GM18511 (cell line): Measurements from ENCODE around the gene VPS26C.

Experiments used
- ATAC-seq: cut with Tn5 transposase; IDR thresholded peaks from one replicate; pipeline ENCODE4 v1.9.1; 2021; ENCODE audit warnings: mild to moderate bottlenecking, moderate library complexity; ENCODE audit not compliant: unreplicated experiment

The VPS26C gene

GRCh38 chr21:37266515-37267221 lies 466 bp downstream of the VPS26C start:
- peak; percentile 17 for ATAC-seq

- no peak for ATAC-seq
Measured at GRCh38 chr21:37264808-37265207, 2.3 kb downstream of the VPS26C start.

DNA sequence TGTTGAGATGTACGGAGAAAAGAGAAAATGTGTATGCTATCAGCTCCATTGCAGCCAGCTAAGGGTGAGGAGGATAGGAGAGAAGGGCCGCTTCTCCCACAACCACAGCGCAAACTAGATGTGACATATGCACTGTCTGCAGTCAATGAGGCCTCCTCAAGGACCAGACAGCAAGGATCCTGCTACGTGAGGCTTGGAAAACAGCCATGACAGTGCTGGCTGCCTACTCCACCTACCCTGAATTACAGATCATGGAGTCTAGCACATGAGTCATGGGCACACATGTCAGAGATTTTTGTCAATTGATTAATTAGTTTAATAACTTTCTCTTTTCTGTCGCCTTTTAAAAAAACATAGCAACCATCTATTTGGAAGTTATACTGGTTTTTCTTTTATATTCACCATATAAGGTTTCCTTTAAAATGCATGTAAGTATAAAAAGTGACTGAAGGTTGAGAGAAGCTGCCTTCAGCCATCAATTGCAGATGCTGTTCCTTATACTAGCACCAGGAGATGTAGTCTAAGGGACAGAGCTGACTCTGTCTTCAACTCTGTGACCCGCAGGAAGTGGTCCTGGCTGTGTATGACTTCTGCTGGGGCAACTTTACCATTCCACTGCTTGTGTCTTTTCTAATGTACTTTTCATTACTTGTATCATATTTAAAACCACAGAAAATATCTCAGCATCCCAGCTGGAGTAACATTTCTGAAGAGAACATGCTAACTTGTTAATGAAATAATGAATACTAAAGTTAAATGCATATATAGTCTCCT lies 3.1 kb downstream of the VPS26C start:
- no peak for ATAC-seq

DNA sequence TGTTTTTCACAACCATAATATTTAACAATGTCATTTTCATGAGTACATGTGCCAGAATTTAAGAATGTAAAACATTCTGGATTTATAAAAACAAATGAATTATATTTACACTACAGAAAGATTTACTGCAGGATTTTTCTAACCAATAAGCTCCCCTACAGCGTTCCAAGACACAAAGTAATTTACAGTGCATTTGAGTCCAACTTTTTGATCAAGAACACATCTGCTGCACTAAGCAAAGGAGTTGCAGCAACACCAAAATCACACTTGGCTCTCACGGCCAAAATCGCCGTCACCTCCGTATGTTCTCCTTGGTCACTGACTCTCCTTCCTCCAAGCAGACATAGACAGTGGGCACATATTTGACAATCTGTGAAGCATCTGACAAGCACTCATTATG lies 7.7 kb downstream of the VPS26C start:
- no peak for ATAC-seq

- ATAC-seq, result peak; percentile 81
Measured at GRCh38 chr21:37257967-37258877, 8.9 kb downstream of the VPS26C start.

- peak; percentile 43 for ATAC-seq
Measured at GRCh38 chr21:37257511-37257966, 9.6 kb downstream of the VPS26C start.

DNA sequence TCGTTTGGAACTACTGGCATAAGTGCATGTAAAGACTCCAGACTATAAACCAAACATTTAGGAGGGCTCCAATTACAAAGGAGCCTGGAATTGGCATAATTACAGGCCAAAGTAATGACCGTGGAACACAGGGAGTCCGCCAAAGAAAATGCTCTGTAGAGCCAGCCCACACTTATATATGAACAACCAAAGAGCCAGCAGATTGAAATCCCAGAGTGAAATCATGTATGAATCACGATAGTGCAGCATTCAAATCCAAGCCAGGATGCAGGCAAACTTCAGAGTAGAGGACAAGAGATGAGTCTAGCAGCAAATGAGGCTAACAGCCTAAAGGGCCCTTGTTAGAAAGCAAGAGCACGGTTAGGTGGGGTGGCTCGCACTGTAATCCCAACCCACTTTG lies 13.1 kb downstream of the VPS26C start:
- no peak for ATAC-seq

DNA sequence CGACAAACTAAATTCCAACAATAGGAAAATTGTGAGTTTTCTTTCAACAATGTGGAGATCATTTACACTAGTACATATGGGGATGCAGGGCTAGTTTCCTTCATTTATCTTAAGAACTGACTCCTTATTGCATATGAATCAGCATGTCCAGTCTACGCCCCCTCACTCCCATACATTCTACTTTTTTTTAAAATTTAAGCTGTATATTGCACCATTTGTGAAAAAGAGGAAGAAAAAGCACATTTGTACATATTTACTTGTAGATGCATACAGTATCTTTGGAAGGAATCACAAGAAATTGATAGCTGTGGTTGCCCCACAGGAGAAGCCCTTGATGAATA lies 15.9 kb downstream of the VPS26C start:
- ATAC-seq, result no peak

DNA sequence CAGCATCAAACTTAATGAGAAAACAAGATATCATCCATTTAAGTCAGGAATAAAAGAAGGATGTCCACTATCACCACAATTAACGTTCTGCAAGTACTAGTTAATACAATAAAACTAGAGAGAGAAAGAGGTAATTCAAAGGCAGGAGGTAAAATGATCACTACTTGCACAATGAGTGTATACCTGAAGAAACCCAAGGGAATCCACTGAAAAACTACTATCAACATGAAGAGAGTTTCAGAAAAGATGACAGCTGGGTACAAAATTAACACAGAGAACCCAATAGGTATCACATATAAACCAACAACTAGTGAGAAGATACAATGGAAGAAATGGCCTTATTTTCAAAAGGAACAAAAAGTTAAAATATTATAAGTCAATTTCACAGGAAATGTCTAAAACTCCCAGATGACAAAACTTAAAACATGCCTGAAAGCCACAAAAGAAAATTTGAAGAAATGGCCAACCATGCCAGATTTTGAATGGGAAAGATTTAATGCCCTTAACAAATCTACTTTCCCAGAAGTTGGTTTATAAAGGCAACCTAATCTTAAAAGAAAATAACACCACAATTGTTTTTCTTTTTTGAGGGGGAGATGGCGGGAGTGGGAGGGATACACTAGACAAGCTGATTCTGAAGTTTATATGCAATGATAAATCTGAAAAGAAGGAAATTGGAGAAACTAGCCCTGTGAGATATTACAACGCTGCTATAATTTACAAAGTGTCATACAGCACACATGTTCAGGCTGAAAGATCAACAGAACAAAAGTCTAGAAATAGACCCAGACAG lies 17.8 kb downstream of the VPS26C start:
- ATAC-seq, result no peak

DNA sequence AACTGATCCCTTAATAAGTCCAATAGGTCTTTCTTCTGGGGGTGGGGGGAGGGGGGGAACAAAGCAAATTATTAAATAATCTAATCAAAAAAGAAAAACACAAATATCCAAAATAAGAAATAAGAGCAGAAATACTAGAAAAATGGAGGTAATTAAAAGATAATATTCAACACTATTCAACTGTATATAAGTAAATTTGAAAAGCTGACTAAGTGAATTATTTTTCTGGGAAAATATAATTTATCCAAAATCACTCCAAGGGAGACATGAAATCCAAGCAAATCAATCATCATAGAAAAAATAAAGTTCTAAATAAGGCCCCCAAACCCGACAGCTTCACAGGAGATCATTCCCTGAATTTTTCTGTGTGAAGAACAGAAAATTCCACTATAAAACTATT lies 18.8 kb downstream of the VPS26C start:
- no peak for ATAC-seq

- no peak for ATAC-seq
Measured at GRCh38 chr21:37245151-37245550, 22.0 kb downstream of the VPS26C start.

GRCh38 chr21:37244501-37245095 lies 22.5 kb downstream of the VPS26C start:
- no peak for ATAC-seq

GRCh38 chr21:37243961-37244360 lies 23.2 kb downstream of the VPS26C start:
- no peak for ATAC-seq

GRCh38 chr21:37241426-37241825 lies 25.7 kb downstream of the VPS26C start:
- no peak for ATAC-seq

GRCh38 chr21:37240978-37241377 lies 26.2 kb downstream of the VPS26C start:
- no peak for ATAC-seq

GRCh38 chr21:37237764-37238163 lies 29.4 kb downstream of the VPS26C start:
- no peak for ATAC-seq

GRCh38 chr21:37237346-37237745 lies 29.8 kb downstream of the VPS26C start:
- ATAC-seq, result no peak

DNA sequence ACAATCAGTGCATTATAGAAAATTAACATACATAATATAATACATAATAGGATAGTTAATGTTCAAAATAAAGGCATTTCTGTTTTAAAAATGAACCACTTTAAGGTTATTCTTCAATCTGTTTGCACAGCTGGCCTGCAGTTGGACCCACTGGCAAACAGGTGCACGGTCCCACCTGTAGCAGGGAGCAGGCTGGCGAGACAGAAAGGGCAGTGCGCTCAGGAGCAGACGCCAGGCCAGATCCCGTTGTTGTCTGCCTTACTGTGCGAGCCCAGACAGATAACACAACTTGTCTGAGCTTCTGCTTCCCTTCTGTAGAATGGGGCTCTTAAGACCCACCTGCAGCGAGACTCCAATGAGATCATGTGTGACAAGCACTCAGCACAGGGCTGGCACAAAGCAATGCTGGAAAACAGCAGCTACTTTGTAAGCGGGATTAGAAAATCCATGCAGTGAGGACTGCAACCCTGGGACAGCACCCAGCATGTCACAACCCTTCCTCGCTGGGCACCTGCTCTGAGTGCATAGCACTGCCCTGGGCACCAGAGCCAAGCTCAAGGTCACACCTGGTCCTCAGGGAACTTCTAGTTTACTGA lies 33.5 kb downstream of the VPS26C start:
- no peak for ATAC-seq

- peak; percentile 83 for ATAC-seq
Measured at GRCh38 chr21:37232274-37233018, 34.7 kb downstream of the VPS26C start.
